Sigmoid colon (tissue), 4 donors: Measurements from ENCODE around the gene DCTN5.

ENCODE experiments used
- EP300 ChIP-seq, 4 donors: sonication (generic); formaldehyde crosslinking; IDR thresholded peaks; one replicate each; pipeline ENCODE4 v1.6.1; 2017; ENCODE audit warnings: antibody characterized with exemption in 4 of 4
- POLR2A ChIP-seq, 2 donors: fragments of 450-650 bp; IDR thresholded peaks; one replicate each; pipeline ENCODE4 v1.6.1; 2016; ENCODE audit warnings: antibody characterized with exemption in 2 of 2, mild to moderate bottlenecking in 2 of 2, moderate library complexity in 2 of 2
- POLR2AphosphoS5 ChIP-seq, 4 donors: sonication (generic); formaldehyde crosslinking; IDR thresholded peaks; one replicate each; pipeline ENCODE4 v1.6.1; 2017; ENCODE audit warnings: antibody characterized with exemption in 4 of 4
- TF ChIP-seq, protein P1 (sequence below), 4 experiments: fragments of 450-650 bp in 3 of 4; fragments of 200-600 bp in 1 of 4; IDR thresholded peaks; one replicate each; pipeline ENCODE4 v1.5.1; 2016 to 2019; ENCODE audit warnings: antibody characterized with exemption in 4 of 4, mild to moderate bottlenecking in 3 of 4, moderate library complexity in 2 of 4

DNA sequence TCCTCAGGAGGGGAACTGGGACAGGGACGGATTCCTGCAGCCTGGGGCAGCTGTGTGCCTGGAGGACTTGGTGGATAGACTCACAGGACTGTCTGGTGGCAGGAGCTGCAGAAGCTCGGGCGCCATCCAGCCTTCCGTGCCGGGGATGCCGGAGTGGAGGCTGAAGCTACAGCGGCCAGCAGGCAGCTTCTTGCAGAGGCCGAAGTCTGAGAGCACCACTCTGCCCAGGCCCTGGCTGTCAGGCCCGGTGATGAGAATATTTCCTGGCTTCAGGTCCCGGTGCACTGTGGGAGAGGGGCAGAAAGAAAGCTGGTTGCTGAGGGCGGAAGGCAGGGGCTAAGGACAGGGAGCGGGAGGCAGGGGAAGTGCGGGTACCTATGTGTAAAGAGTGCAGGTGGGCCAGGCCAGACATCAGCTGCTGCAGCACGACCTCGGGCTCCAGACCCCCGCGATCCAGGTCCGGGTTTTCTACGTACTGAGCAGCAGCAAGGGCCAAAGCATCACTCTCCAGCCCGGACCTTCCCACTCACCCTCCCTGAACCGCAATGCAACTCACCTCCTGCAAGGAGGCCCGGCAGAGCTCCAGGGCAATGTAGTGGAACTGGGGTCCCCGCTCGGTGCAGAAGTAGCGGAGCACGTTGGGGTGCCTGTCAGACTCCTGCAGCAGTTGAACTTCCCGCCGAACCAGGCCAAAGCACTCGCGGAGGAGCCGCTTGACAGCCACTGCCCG is 53.5 kb downstream of the DCTN5 start:
- TF ChIP-seq, protein P1, sequence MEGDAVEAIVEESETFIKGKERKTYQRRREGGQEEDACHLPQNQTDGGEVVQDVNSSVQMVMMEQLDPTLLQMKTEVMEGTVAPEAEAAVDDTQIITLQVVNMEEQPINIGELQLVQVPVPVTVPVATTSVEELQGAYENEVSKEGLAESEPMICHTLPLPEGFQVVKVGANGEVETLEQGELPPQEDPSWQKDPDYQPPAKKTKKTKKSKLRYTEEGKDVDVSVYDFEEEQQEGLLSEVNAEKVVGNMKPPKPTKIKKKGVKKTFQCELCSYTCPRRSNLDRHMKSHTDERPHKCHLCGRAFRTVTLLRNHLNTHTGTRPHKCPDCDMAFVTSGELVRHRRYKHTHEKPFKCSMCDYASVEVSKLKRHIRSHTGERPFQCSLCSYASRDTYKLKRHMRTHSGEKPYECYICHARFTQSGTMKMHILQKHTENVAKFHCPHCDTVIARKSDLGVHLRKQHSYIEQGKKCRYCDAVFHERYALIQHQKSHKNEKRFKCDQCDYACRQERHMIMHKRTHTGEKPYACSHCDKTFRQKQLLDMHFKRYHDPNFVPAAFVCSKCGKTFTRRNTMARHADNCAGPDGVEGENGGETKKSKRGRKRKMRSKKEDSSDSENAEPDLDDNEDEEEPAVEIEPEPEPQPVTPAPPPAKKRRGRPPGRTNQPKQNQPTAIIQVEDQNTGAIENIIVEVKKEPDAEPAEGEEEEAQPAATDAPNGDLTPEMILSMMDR (IDR thresholded peaks at IDR 0.05), result no peak
- no peak for TF ChIP-seq POLR2A (IDR thresholded peaks at IDR 0.05)
- no peak for TF ChIP-seq EP300 (IDR thresholded peaks at IDR 0.05)
- no peak for TF ChIP-seq POLR2AphosphoS5 (IDR thresholded peaks at IDR 0.05)
